Panc1 (cell line): ENCODE measurements around the gene EVX2. TPM values are rescaled to one million over a fixed set of nuclear protein-coding genes. Genes with fewer than 3 reads are reported as not detected.

Experiments
- ATAC-seq: fragments of 200-7000 bp; cut with Tn5 transposase; 2 replicates; pipeline ENCODE4 v1.9.1; 2020; ENCODE audit warnings: mild to moderate bottlenecking, moderate library complexity
- BruUV-seq: library from RNA; stranded (reverse); fragments of 400-500 nt; replicated peaks from 2 replicates; lab custom pipeline; 2021; lab: Mats Ljungman, UMichigan
- CTCF ChIA-PET: fragments of 300-600 bp; sonication (Branson Sonifier 250); formaldehyde crosslinking; loops from one replicate; lab custom pipeline; 2022; ENCODE audit warnings: antibody characterized with exemption; lab: Charles Lee
- POLR2A ChIA-PET: fragments of 300-600 bp; sonication (Branson Sonifier 250); formaldehyde crosslinking; loops from one replicate; lab custom pipeline; 2022; ENCODE audit warnings: antibody characterized with exemption; lab: Charles Lee
- DNase-seq: peaks from one replicate; pipeline ENCODE4 v3.0.0-alpha.2; 2010; ENCODE audit warnings: low read depth, low spot score
- H3K27ac ChIP-seq: 2 replicates; pipeline ENCODE4 v1.5.1; 2011; ENCODE audit warnings: mild to moderate bottlenecking, low read length, inconsistent platforms
- H3K27me3 ChIP-seq: fragments of 200-500 bp; sonication (Bioruptor generic); 2 replicates; pipeline ENCODE4 v1.6.0; 2014; ENCODE audit warnings: low read length, inconsistent platforms; ENCODE audit not compliant: control insufficient read depth, insufficient read depth
- H3K36me3 ChIP-seq: fragments of 200-500 bp; sonication (Bioruptor generic); 2 replicates; pipeline ENCODE4 v1.5.1; 2014; ENCODE audit warnings: inconsistent platforms, mild to moderate bottlenecking, low read length, moderate library complexity; ENCODE audit not compliant: control insufficient read depth, insufficient read depth
- H3K4me1 ChIP-seq: 2 replicates; pipeline ENCODE4 v1.5.1; 2011; ENCODE audit warnings: inconsistent platforms, mild to moderate bottlenecking, low read length, moderate library complexity; ENCODE audit not compliant: control insufficient read depth, insufficient read depth
- H3K4me3 ChIP-seq, 2 experiments: 2 replicates each; pipeline ENCODE4 v1.5.1; 2011 to 2012; ENCODE audit warnings: low read depth in 2 of 2, low read length in 2 of 2, mild to moderate bottlenecking in 2 of 2, inconsistent platforms in 1 of 2, moderate library complexity in 1 of 2
- H3K9me3 ChIP-seq: fragments of 200-500 bp; sonication (Bioruptor generic); 2 replicates; pipeline ENCODE4 v1.5.1; 2014; ENCODE audit warnings: low read depth, mild to moderate bottlenecking, inconsistent platforms, low read length, moderate library complexity; ENCODE audit not compliant: control insufficient read depth, insufficient read depth
- CTCF ChIP-seq: fragments of 450-650 bp; IDR thresholded peaks from 2 replicates; pipeline ENCODE4 v1.5.1; 2017; ENCODE audit warnings: mild to moderate bottlenecking
- POLR2AphosphoS5 ChIP-seq: IDR thresholded peaks from 2 replicates; pipeline ENCODE4 v1.6.1; 2012; ENCODE audit warnings: mild to moderate bottlenecking, low read depth, low read length, moderate library complexity
- REST ChIP-seq, 2 experiments: IDR thresholded peaks; 2 replicates each; pipeline ENCODE4 v1.6.1; 2011 to 2012; ENCODE audit warnings: low read depth in 2 of 2, control low read depth in 1 of 2, low read length in 1 of 2, mild to moderate bottlenecking in 1 of 2, moderate library complexity in 1 of 2; ENCODE audit not compliant: insufficient read depth in 1 of 2
- SIN3A ChIP-seq: IDR thresholded peaks from 2 replicates; pipeline ENCODE4 v1.6.1; 2012; ENCODE audit warnings: low read depth, mild to moderate bottlenecking, low read length, moderate library complexity, borderline replicate concordance; ENCODE audit not compliant: insufficient read depth
- TCF7L2 ChIP-seq: IDR thresholded peaks from 2 replicates; pipeline ENCODE4 v1.6.1; 2011; ENCODE audit warnings: mild to moderate bottlenecking, low read depth, low read length, inconsistent platforms
- in situ Hi-C: cut with HindIII; loops from 2 replicates; pipeline ENCODE4 v1.10.0; 2016; ENCODE audit warnings: low sequenced_read_pairs, low pct_unique_long_range_greater_than_20kb
- intact Hi-C: fragments of 100-400 bp; cut with micrococcal nuclease; formaldehyde crosslinking; loops from one replicate; pipeline ENCODE4 v1.10.0; 2022; ENCODE audit not compliant: unreplicated experiment
- total RNA-seq: library from RNA; stranded (reverse); gene quantifications from one replicate; pipeline ENCODE4 v1.2.1, GENCODE V29; 2021; ENCODE audit not compliant: unreplicated experiment

EVX2 gene
- total RNA-seq, 1 experiment from 2014 or later = not detected

DNA sequence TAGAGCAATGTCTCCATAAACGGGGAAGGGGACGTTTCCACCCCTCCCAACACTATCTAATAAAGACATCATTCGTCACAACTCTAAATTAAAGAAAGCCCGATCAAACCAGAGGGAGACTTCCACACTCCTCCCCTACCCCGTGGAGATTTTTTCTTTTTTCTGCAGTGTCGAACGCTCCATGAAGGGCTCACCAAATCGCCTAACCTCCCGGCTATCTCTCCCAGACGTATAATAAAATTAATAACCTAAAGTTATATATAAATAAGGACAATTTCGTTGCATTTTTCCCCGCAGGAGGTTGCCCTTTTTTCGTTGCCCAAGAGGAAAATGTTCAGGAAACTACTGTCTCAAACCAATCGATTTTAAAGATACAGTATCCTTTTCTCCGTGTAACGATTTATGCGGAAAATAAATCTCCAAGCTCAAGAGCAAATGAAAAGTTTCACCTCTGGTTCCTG is 2.4 kb downstream of the EVX2 start:
- in situ Hi-C loops = no loop called here
- no peak for ATAC-seq
- ChIA-PET CTCF (no interaction called here), POLR2A (no interaction called here)
- peaks cover 4% of the 10 kb centered on the region for H3K4me1 ChIP-seq
- no peaks in the 10 kb centered on the region for H3K36me3 ChIP-seq
- no peak for TF ChIP-seq SIN3A
- TF ChIP-seq TCF7L2 = no peak
- TF ChIP-seq REST (IDR thresholded peaks at IDR 0.05; ENCODE audit: insufficient read depth in 1 of 2, low read depth in 2 of 2, low read length in 1 of 2) = no peak
- no peak for TF ChIP-seq POLR2AphosphoS5
- TF ChIP-seq CTCF = no peak
- no peak overlapping the region for H3K27ac ChIP-seq
- H3K9me3 ChIP-seq = no peaks in the 10 kb centered on the region
- H3K27me3 ChIP-seq = peaks cover 33% of the 10 kb centered on the region
- DNase-seq = no peak
- intact Hi-C loops = loop anchor here (10.0 kb wide), 1 partner anchor 117 kb away; no protein-coding TSS in a partner anchor
- BruUV-seq = no TSS peak
- H3K4me3 ChIP-seq = no peak overlapping the region

DNA sequence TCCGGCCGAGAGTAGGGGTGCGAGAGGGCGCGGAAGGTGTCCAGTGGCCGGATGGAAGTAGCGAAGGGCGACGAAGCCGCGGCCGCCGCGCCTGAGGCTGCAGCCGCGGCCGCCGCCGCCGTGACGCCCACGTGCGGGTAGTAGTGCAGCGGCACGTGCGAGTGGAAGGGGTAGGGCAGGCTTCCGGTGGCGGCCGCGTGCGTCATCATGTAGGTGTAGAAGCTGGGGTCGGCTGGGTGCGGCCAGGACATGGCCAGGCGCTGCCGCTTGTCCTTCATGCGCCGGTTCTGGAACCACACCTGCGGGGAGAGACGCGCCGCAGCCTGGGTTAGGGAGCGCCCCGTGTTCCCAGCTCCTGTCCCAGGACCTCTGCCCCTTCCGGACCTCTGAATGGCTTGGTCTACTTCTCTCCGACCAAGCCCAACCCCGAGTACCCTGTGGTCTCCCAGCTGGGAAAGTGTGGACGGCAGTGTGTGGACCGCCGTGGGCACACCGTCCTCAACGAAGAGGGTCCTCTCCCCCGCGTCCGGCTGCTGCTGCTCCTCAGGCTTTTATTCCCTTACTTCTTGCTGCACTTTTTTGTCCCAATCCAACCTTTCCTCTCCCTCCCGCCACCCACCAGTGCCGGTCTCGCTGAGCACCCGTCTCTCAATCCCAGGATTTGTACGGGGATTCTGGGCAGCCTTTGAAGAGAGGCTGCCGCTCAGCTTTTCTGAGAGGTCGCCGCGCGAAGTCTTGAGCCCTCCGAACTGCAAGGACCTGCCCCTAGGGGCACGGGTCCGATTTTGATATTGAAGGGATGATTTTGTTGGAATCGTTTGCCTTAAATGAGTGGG is 3.0 kb downstream of the EVX2 start:
- Histone ChIP-seq H3K36me3 (no peaks in the 10 kb centered on the region), H3K9me3 (no peaks in the 10 kb centered on the region), H3K27me3 (peaks cover 34% of the 10 kb centered on the region), H3K4me1 (peaks cover 2% of the 10 kb centered on the region), H3K4me3 (no peak overlapping the region), H3K27ac (no peak overlapping the region)
- POLR2A ChIA-PET = no interaction called here
- no TSS peak for BruUV-seq
- in situ Hi-C loops = no loop called here
- intact Hi-C loops = loop anchor here (10.0 kb wide), 1 partner anchor 116 kb away; no protein-coding TSS in a partner anchor
- TF ChIP-seq REST (IDR thresholded peaks at IDR 0.05; ENCODE audit: insufficient read depth in 1 of 2, low read depth in 2 of 2, low read length in 1 of 2) (no peak), SIN3A (no peak), TCF7L2 (no peak)
- CTCF ChIA-PET = no interaction called here
- ATAC-seq (no peak), DNase-seq (no peak)
